Gastrocnemius medialis (tissue), 4 donors: ENCODE data around the gene PAX6.

Experiments
- CTCF ChIP-seq, 5 experiments: fragments of 450-650 bp in 3 of 5; fragments of 200-600 bp in 2 of 5; sonication (generic) in 2 of 5; IDR thresholded peaks in 4 of 5; conservative IDR thresholded peaks in 1 of 5; 1 replicate in 4 of 5; 2 replicates in 1 of 5; pipeline ENCODE4 v1.5.1; 2016 to 2019; ENCODE audit warnings: antibody characterized with exemption in 5 of 5, mild to moderate bottlenecking in 3 of 5, moderate library complexity in 3 of 5
- POLR2A ChIP-seq, 2 donors: fragments of 450-650 bp; IDR thresholded peaks; one replicate each; pipeline ENCODE4 v1.6.1; 2017; ENCODE audit warnings: antibody characterized with exemption in 2 of 2, mild to moderate bottlenecking in 2 of 2, moderate library complexity in 2 of 2

- TF ChIP-seq CTCF (IDR thresholded peaks at IDR 0.05 in 4 of 5, conservative IDR thresholded peaks at IDR 0.05 in 1 of 5), result no peak
- TF ChIP-seq POLR2A (IDR thresholded peaks at IDR 0.05), result no peak
These were observed 5.4 kb downstream of the PAX6 start for GRCh38 chr11:31805629-31806185.
